LHCN-M2 (cell line): Measurements from ENCODE around the gene STXBP5. TPM values are rescaled to one million over a fixed set of nuclear protein-coding genes. Genes with fewer than 3 reads are reported as not detected.
"Not testable (repeated sequence)": the region's sequence is repeated elsewhere in the genome, so short reads cannot be mapped to it uniquely, and the experiment has no call there.

Source experiments
- DNase-seq: peaks from one replicate; pipeline ENCODE4 v3.0.0-alpha.2; 2012; ENCODE audit warnings: low read depth
- total RNA-seq: library from RNA; depleted of rRNA; stranded (reverse); fragments of >200 nt; gene quantifications from 2 replicates; pipeline ENCODE4 v1.2.3, GENCODE V29; 2014

The STXBP5 gene
- total RNA-seq, 1 experiment from 2014 or later, result 34.8 TPM

GRCh38 chr6:147244832-147245231 is 40.6 kb downstream of the STXBP5 start:
- DNase-seq, result no peak

- DNase-seq, result no peak
These were observed 41.5 kb downstream of the STXBP5 start for GRCh38 chr6:147245693-147246092.

GRCh38 chr6:147246853-147247635 is 42.8 kb downstream of the STXBP5 start:
- peak; percentile 52 for DNase-seq

GRCh38 chr6:147248859-147249258 is 44.6 kb downstream of the STXBP5 start:
- DNase-seq, result no peak

- no peak for DNase-seq
These were observed 46.9 kb downstream of the STXBP5 start for GRCh38 chr6:147251072-147251471.

- not testable (repeated sequence) for DNase-seq
These were observed 50.8 kb downstream of the STXBP5 start for GRCh38 chr6:147254929-147255473.

GRCh38 chr6:147255948-147256674 is 51.9 kb downstream of the STXBP5 start:
- no peak for DNase-seq

GRCh38 chr6:147257760-147258159 is 53.5 kb downstream of the STXBP5 start:
- DNase-seq, result no peak

GRCh38 chr6:147260091-147260490 is 55.9 kb downstream of the STXBP5 start:
- no peak for DNase-seq

- DNase-seq, result no peak
These were observed 58.7 kb downstream of the STXBP5 start for GRCh38 chr6:147262946-147263345.

- DNase-seq, result no peak
These were observed 62.6 kb downstream of the STXBP5 start for GRCh38 chr6:147266821-147267220.

GRCh38 chr6:147267658-147268057 is 63.4 kb downstream of the STXBP5 start:
- no peak for DNase-seq

- no peak for DNase-seq
These were observed 64.0 kb downstream of the STXBP5 start for GRCh38 chr6:147268254-147268653.

- DNase-seq, result no peak
These were observed 69.8 kb downstream of the STXBP5 start for GRCh38 chr6:147274012-147274411.

- no peak for DNase-seq
These were observed 70.6 kb downstream of the STXBP5 start for GRCh38 chr6:147274776-147275175.

- DNase-seq, result peak; percentile 5
These were observed 74.7 kb downstream of the STXBP5 start for GRCh38 chr6:147278891-147279290.

- peak; percentile 60 for DNase-seq
These were observed 75.2 kb downstream of the STXBP5 start for GRCh38 chr6:147279427-147279826.

- no peak for DNase-seq
These were observed 77.8 kb downstream of the STXBP5 start for GRCh38 chr6:147281895-147282565.

- no peak for DNase-seq
These were observed 78.3 kb downstream of the STXBP5 start for GRCh38 chr6:147282566-147282959.

GRCh38 chr6:147283460-147283859 is 79.2 kb downstream of the STXBP5 start:
- DNase-seq, result no peak

- peak; percentile 64 for DNase-seq
These were observed 81.1 kb downstream of the STXBP5 start for GRCh38 chr6:147285087-147285855.
